ENCODE measurements around the gene LRMDA. TPM values are rescaled to one million over a fixed set of nuclear protein-coding genes. Genes with fewer than 3 reads are reported as not detected.

Gene LRMDA
- total RNA-seq = 14.8 TPM

GRCh38 chr10:75431180-75432111, at the start of gene LRMDA:
Gene LRMDA, plus strand, starts transcription at chr10:75431624.

GRCh38 chr10:75401569-75402485, 29.6 kb upstream of the LRMDA start, which contains the start of gene ZNF503:
Gene ZNF503, minus strand, starts transcription at chr10:75401764. Its CDS starts 345 bp downstream, at chr10:75401419.

Other genes starting within 250 kb of the LRMDA start
- 121 TPM for gene VDAC2, start 220.8 kb upstream of the LRMDA start, total RNA-seq
- gene COMTD1, start 195.7 kb upstream of the LRMDA start, total RNA-seq = 5.6 TPM
- gene ZNF503, start 29.9 kb upstream of the LRMDA start, total RNA-seq = 13.6 TPM